Measurements from ENCODE around the gene GALNT11. TPM values are rescaled to one million over a fixed set of nuclear protein-coding genes. Genes with fewer than 3 reads are reported as not detected.
A peak's percentile ranks its signal among the peaks of the same experiment; 100 is the strongest.
"Not testable (repeated sequence)": the region's sequence is repeated elsewhere in the genome, so short reads cannot be mapped to it uniquely, and the experiment has no call there.

The GALNT11 gene
- total and polyA plus RNA-seq, 7 donors = 11.2 to 20.6 (median 15.8) TPM

DNA sequence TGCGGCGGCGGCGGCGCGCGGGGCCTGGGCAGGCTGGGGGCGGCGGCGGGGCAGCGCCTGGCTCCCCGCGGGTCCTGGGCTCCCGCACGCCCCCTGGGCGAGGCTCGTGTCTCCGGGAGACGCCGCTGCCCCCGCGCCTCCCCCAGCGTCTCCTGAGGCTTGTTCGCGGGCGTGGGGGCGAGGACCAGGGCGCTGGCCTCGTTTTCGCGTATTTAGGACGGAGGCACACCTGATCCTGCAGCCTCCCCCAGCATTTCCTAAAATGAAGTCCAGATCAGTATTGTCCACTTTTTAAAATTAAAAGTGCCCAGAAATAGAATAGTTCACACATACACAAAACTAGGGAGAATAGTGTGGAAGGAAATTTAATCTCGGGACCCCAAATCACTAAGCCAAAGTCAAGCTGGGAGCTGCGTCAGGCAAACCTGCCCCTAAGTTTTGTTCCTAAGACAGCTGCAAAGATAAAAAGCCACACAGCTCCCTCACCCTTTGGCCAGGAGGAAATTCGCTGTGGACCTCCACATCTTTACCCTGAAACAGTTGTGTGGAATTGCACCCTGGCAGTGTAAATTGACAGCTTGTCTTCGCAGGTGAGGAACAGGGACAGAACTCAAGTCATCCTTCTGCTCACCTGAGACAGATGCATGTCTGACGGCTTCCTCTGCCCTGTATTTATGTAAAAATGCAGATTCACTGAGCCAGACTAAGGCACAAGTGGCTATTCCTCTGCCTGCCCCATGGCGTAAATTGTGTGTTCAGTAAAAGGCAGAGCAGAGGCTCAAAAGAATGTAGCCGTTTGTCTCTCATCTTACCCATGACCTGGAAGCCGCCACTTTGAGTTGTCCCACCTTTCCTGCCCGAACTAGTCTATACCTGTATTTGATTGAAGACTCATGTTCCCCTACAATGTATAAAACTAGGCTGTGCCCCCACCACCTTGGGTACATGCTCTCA lies 740 bp downstream of the GALNT11 start:
- TF ChIP-seq, protein P1, sequence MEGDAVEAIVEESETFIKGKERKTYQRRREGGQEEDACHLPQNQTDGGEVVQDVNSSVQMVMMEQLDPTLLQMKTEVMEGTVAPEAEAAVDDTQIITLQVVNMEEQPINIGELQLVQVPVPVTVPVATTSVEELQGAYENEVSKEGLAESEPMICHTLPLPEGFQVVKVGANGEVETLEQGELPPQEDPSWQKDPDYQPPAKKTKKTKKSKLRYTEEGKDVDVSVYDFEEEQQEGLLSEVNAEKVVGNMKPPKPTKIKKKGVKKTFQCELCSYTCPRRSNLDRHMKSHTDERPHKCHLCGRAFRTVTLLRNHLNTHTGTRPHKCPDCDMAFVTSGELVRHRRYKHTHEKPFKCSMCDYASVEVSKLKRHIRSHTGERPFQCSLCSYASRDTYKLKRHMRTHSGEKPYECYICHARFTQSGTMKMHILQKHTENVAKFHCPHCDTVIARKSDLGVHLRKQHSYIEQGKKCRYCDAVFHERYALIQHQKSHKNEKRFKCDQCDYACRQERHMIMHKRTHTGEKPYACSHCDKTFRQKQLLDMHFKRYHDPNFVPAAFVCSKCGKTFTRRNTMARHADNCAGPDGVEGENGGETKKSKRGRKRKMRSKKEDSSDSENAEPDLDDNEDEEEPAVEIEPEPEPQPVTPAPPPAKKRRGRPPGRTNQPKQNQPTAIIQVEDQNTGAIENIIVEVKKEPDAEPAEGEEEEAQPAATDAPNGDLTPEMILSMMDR (IDR thresholded peaks at IDR 0.05) = no peak
- ATAC-seq = no peak
- no peaks in the 10 kb centered on the region for H3K9me3 ChIP-seq
- 11 to 19% (median 13%) methylated on average over 28 to 41 of the region's 41 CpGs for WGBS, 3 donors
- H3K36me3 ChIP-seq (ENCODE audit: insufficient read depth in 1 of 2, low read depth in 1 of 2) = peaks cover 2 to 15% of the 10 kb centered on the region in 2 donors
- peaks cover 10% of the 10 kb centered on the region for H3K4me1 ChIP-seq
- peak overlapping the region; percentile 97 for H3K4me3 ChIP-seq
- peak overlapping the region; percentile 93 for H3K27ac ChIP-seq
- no peak for DNase-seq
- H3K27me3 ChIP-seq (ENCODE audit: insufficient read depth in 3 of 3, low read length in 2 of 3) = no peaks in the 10 kb centered on the region
- intact Hi-C loops (cut with DNase I) = no loop called here

DNA sequence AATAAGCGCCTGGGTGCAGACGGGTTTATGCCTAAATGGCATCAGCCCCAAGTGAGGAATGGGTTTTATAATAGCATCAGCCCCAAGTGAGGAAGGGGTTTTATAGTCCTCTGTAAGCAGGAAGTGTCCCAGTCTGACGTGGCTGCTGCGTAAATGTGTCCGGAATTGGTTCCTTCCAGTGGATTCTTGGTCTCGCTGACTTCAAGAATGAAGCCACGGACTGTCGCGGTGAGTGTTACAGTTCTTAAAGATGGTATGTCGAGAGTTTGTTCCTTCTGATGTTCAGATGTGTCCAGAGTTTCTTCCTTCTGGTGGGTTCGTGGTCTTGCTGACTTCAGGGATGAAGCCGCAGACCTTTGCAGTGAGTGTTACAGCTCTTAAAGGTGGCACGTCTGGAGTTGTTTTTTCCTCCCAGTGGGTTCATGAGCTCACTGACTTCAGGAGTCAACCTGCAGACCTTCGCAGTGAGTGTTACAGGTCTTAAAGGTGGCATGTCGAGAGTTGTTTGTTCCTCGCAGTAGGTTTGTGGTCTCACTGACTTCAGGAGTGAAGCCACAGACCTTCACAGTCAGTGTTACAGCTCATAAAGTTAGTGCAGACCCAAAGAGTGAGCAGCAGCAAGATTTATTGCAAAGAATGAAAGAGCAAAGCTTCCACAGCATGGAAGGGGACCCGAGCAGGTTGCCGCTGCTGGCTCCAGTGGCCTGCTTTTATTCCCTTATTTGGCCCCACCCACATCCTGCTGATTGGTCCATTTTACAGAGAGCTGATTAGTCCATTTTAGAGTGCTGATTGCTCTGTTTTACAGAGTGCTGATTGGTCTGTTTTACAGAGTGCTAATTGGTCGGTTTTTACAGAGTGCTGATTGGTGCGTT lies 2.3 kb downstream of the GALNT11 start:
- intact Hi-C loops (cut with DNase I); H3K27ac ChIP-seq; H3K27me3 ChIP-seq (ENCODE audit: insufficient read depth in 3 of 3, low read length in 2 of 3); H3K4me3 ChIP-seq; H3K9me3 ChIP-seq; ATAC-seq; DNase-seq: not testable (repeated sequence)
- WGBS, 3 donors = 97% methylated on average over 20 of the region's 20 CpGs
- peaks cover 10% of the 10 kb centered on the region for H3K4me1 ChIP-seq
- H3K36me3 ChIP-seq (ENCODE audit: insufficient read depth in 1 of 2, low read depth in 1 of 2) = peaks cover 2 to 15% of the 10 kb centered on the region in 2 donors

DNA sequence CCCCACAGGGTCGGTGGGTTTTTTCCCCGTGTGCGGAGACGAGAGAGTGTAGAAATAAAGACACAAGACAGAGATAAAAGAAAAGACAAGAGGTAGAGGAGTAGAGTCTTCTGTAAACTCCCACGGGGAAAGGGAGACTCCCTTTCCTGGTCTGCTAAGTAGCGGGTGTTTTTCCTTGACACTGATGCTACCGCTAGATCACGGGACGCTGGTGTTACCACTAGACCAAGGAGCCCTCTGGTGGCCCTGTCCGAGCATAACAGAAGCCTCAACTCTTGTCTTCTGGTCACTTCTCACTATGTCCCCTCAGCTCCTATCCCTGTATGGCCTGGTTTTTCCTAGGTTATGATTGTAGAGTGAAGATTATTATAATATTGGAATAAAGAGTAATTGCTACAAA lies 4.6 kb downstream of the GALNT11 start:
- 77 to 81% (median 78%) methylated on average over 10 of the region's 10 CpGs for WGBS, 3 donors
- TF ChIP-seq, protein P1 (IDR thresholded peaks at IDR 0.05) = peak; percentile 45
- H3K27me3 ChIP-seq (ENCODE audit: insufficient read depth in 3 of 3, low read length in 2 of 3); H3K4me3 ChIP-seq; ATAC-seq; H3K9me3 ChIP-seq; intact Hi-C loops (cut with DNase I); H3K27ac ChIP-seq: not testable (repeated sequence)
- Histone ChIP-seq H3K4me1 (peaks cover 10% of the 10 kb centered on the region), H3K36me3 (ENCODE audit: insufficient read depth in 1 of 2, low read depth in 1 of 2) (peaks cover 2 to 15% of the 10 kb centered on the region in 2 donors)
- peak; percentile 38 to 70 for DNase-seq

DNA sequence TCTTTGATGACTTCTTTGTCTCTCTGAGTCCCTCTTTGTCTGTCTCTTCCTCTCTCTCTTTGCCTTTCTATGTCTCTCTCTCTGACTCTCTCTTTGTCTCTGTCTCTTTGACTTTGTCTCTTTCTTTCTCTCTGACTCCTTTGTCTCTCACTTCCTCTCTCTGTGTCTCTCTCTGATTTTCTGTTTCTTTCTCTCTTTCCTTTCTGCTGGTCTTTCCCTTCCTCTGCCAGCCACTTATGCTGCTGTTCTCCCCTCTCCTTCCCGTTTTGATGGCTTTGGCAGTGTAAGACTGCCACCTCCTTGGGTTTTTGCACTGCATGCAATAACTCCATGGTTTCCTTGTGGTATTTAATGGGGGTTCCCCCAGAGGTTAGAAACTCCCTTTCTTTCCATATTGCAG lies 5.2 kb downstream of the GALNT11 start:
- ATAC-seq; H3K9me3 ChIP-seq; DNase-seq; H3K27ac ChIP-seq; H3K27me3 ChIP-seq (ENCODE audit: insufficient read depth in 3 of 3, low read length in 2 of 3); intact Hi-C loops (cut with DNase I); H3K4me3 ChIP-seq: not testable (repeated sequence)
- WGBS, 3 donors = 65 to 79% (median 67%) methylated on average over 1 of the region's 1 CpG
- Histone ChIP-seq H3K4me1 (peaks cover 10% of the 10 kb centered on the region), H3K36me3 (ENCODE audit: insufficient read depth in 1 of 2, low read depth in 1 of 2) (peaks cover 2 to 15% of the 10 kb centered on the region in 2 donors)

DNA sequence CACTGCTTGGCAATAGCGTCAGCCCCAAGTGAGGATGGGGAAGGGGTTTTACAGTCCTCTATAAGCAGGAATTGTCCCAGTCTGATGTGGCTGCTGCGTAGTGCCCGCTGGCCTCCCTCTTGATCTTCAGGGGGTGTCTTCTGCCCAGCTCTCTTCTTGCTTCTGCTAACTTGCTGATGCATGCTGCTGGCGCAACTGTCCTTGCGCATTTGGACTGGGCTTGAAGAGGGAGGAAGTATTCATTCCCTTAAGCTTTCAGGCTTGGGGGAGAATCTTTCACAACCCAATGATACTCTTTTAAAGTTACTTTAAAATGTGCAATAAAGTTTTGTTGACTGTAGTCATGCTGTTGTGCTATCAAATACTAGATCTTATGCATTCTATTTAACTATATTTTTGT lies 10.3 kb downstream of the GALNT11 start:
- intact Hi-C loops (cut with DNase I) = no loop called here
- DNase-seq (no peak), ATAC-seq (no peak)
- TF ChIP-seq, protein P1 (IDR thresholded peaks at IDR 0.05) = no peak
- 96 to 98% (median 97%) methylated on average over 5 of the region's 5 CpGs for WGBS, 3 donors
- H3K9me3 ChIP-seq = no peaks in the 10 kb centered on the region
- H3K36me3 ChIP-seq (ENCODE audit: insufficient read depth in 1 of 2, low read depth in 1 of 2) = no peaks in the 10 kb centered on the region
- H3K27ac ChIP-seq = no peak overlapping the region
- H3K4me1 ChIP-seq = peaks cover 2% of the 10 kb centered on the region
- no peaks in the 10 kb centered on the region for H3K27me3 ChIP-seq (ENCODE audit: insufficient read depth in 3 of 3, low read length in 2 of 3)
- no peak overlapping the region for H3K4me3 ChIP-seq

DNA sequence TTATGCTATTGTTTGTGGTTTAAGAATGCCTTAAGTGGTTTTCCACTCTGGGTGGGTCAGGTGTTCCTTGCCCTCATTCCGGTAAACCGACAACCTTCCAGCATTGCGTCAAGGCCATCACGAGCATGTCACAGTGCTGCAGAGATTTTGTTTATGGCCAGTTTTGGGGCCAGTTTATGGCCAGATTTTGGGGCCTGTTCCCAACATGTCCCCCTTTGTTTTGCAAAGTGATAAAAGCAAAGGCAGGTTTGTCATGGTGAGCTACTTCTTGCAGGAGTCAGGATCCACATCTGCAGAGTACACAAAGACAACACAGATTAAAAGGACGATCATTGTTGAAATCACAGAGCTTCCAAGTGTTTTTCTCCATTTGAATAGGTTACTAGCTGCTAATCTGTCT lies 12.9 kb downstream of the GALNT11 start:
- DNase-seq; H3K27ac ChIP-seq; H3K4me3 ChIP-seq; ATAC-seq; intact Hi-C loops (cut with DNase I); H3K27me3 ChIP-seq (ENCODE audit: insufficient read depth in 3 of 3, low read length in 2 of 3); H3K36me3 ChIP-seq (ENCODE audit: insufficient read depth in 1 of 2, low read depth in 1 of 2); H3K9me3 ChIP-seq: not testable (repeated sequence)
- peaks cover 13% of the 10 kb centered on the region for H3K4me1 ChIP-seq
- 97 to 99% (median 98%) methylated on average over 5 of the region's 5 CpGs for WGBS, 3 donors

DNA sequence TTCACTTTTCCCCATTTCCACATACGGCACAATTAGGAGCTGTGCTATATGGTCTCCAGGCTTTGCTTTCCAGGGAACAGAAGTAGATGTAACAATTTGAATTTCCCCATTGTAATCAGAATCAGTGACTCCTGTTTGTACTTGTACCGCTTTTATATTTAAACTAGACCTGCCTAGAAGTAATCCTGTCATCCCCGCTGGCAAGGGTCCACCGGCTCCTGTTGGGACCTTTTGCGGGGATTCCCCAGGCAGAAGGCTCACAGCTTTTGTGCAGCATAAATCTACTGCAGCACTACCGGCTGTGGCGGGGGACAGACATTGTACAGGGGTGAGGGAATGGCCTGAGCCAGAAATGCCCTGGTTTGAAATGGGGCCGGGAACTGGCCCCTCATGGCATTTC lies 17.6 kb downstream of the GALNT11 start:
- intact Hi-C loops (cut with DNase I); H3K36me3 ChIP-seq (ENCODE audit: insufficient read depth in 1 of 2, low read depth in 1 of 2); H3K27me3 ChIP-seq (ENCODE audit: insufficient read depth in 3 of 3, low read length in 2 of 3); ATAC-seq: not testable (repeated sequence)
- H3K4me1 ChIP-seq = peaks cover 18% of the 10 kb centered on the region
- DNase-seq = peak in 1 of 2 donors; percentile 79
- peaks cover 27% of the 10 kb centered on the region for H3K9me3 ChIP-seq
- H3K4me3 ChIP-seq = peak overlapping the region; percentile 36
- 34 to 61% (median 45%) methylated on average over 8 of the region's 8 CpGs for WGBS, 3 donors
- peak overlapping the region; percentile 64 for H3K27ac ChIP-seq

DNA sequence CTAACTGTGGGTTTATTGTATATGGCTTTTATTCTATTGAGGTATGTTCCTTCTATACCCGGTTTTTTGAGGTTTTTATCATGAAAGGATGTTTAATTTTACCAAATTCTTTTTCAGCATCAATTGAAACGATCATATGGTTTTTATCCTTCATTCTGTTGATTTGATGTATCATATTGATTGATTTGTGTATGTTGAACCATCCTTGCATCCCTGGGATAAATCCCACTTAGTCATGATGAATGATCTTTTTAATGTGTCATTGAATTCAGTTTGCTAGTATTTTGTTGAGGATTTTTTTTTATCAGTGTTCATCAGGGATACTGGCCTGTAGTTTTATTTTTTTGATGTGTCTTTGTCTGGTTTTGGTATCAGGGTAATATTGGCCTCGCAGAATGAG lies 19.4 kb downstream of the GALNT11 start:
- ATAC-seq; H3K27me3 ChIP-seq (ENCODE audit: insufficient read depth in 3 of 3, low read length in 2 of 3); intact Hi-C loops (cut with DNase I); H3K36me3 ChIP-seq (ENCODE audit: insufficient read depth in 1 of 2, low read depth in 1 of 2); H3K27ac ChIP-seq; H3K4me3 ChIP-seq; DNase-seq: not testable (repeated sequence)
- 92 to 97% (median 93%) methylated on average over 3 of the region's 3 CpGs for WGBS, 3 donors
- Histone ChIP-seq H3K4me1 (peaks cover 18% of the 10 kb centered on the region), H3K9me3 (peaks cover 27% of the 10 kb centered on the region)
